Stimulated activated CD4-positive, alpha-beta T cell treated with anti-CD3 and anti-CD28 coated beads, TNF-alpha, amount 100 ng/mL, for 4 hours (primary cell): ENCODE measurements around the gene MEX3B.
A peak's percentile ranks its signal among the peaks of the same experiment; 100 is the strongest.

Experiments used
- DNase-seq, 3 experiments: peaks; one replicate each; pipeline ENCODE4 v3.0.0-alpha.2; 2020; ENCODE audit warnings: low read depth in 3 of 3

MEX3B gene

GRCh38 chr15:82045892-82046665, at the start of gene MEX3B:
Gene MEX3B (minus strand): TSS chr15:82046018. CDS start chr15:82045705, 313 bp downstream.
- DNase-seq, result peak; percentile 80 to 89 (median 82)

GRCh38 chr15:82093774-82094211, 48.0 kb upstream of the MEX3B start:
- no peak for DNase-seq

GRCh38 chr15:82093325-82093724, 47.5 kb upstream of the MEX3B start:
- no peak for DNase-seq

GRCh38 chr15:82091636-82092140, 45.9 kb upstream of the MEX3B start:
- DNase-seq, result no peak

GRCh38 chr15:82086243-82086995, 40.6 kb upstream of the MEX3B start:
- no peak for DNase-seq

- DNase-seq, result no peak
Observed at GRCh38 chr15:82081914-82082762, 36.3 kb upstream of the MEX3B start.

- no peak for DNase-seq
Observed at GRCh38 chr15:82080774-82081173, 35.0 kb upstream of the MEX3B start.

GRCh38 chr15:82079736-82080135, 33.9 kb upstream of the MEX3B start:
- no peak for DNase-seq

GRCh38 chr15:82074610-82075009, 28.8 kb upstream of the MEX3B start:
- no peak for DNase-seq

- no peak for DNase-seq
Observed at GRCh38 chr15:82072926-82073537, 27.2 kb upstream of the MEX3B start.

- DNase-seq, result no peak
Observed at GRCh38 chr15:82066455-82066854, 20.6 kb upstream of the MEX3B start.

- no peak for DNase-seq
Observed at GRCh38 chr15:82064824-82065223, 19.0 kb upstream of the MEX3B start.

- DNase-seq, result no peak
Observed at GRCh38 chr15:82062479-82063454, 16.9 kb upstream of the MEX3B start.

- DNase-seq, result no peak
Observed at GRCh38 chr15:82060817-82061216, 15.0 kb upstream of the MEX3B start.

GRCh38 chr15:82058517-82059204, 12.8 kb upstream of the MEX3B start:
- no peak for DNase-seq

- no peak for DNase-seq
Observed at GRCh38 chr15:82058026-82058425, 12.2 kb upstream of the MEX3B start.

- no peak for DNase-seq
Observed at GRCh38 chr15:82056958-82057823, 11.4 kb upstream of the MEX3B start.

- no peak for DNase-seq
Observed at GRCh38 chr15:82052751-82053150, 6.9 kb upstream of the MEX3B start.

GRCh38 chr15:82051664-82052063, 5.8 kb upstream of the MEX3B start:
- no peak for DNase-seq
